Suprapubic skin (tissue), 4 donors: ENCODE measurements around the gene MANBA. TPM values are rescaled to one million over a fixed set of nuclear protein-coding genes. Genes with fewer than 3 reads are reported as not detected.

ENCODE experiments used
- DNase-seq, 2 donors: peaks; one replicate each; pipeline ENCODE4 v3.0.0-alpha.2; 2019; ENCODE audit warnings: low spot score in 2 of 2
- H3K27ac ChIP-seq: fragments of 200-600 bp; sonication (generic); one replicate; pipeline ENCODE4 v1.5.1; 2019
- H3K27me3 ChIP-seq: fragments of 200-600 bp; sonication (generic); one replicate; pipeline ENCODE4 v1.5.1; 2019
- H3K36me3 ChIP-seq: fragments of 200-600 bp; sonication (generic); one replicate; pipeline ENCODE4 v1.5.1; 2019
- H3K4me1 ChIP-seq: fragments of 200-600 bp; sonication (generic); one replicate; pipeline ENCODE4 v1.5.1; 2019
- H3K4me3 ChIP-seq: fragments of 200-600 bp; sonication (generic); one replicate; pipeline ENCODE4 v1.5.1; 2019; ENCODE audit warnings: mild to moderate bottlenecking
- H3K9me3 ChIP-seq: fragments of 200-600 bp; sonication (generic); one replicate; pipeline ENCODE4 v1.5.1; 2019
- CTCF ChIP-seq, 2 donors: fragments of 200-600 bp in 1 of 2; fragments of 450-650 bp in 1 of 2; sonication (generic) in 1 of 2; IDR thresholded peaks; one replicate each; pipeline ENCODE4 v1.5.1; 2016 to 2019; ENCODE audit warnings: antibody characterized with exemption in 2 of 2, mild to moderate bottlenecking in 1 of 2, moderate library complexity in 1 of 2
- EP300 ChIP-seq: sonication (generic); formaldehyde crosslinking; IDR thresholded peaks from one replicate; pipeline ENCODE4 v1.6.1; 2017; ENCODE audit warnings: antibody characterized with exemption
- POLR2A ChIP-seq, 2 donors: fragments of 450-650 bp; IDR thresholded peaks; one replicate each; pipeline ENCODE4 v1.6.1; 2017; ENCODE audit warnings: antibody characterized with exemption in 2 of 2, mild to moderate bottlenecking in 2 of 2, moderate library complexity in 2 of 2
- POLR2AphosphoS5 ChIP-seq, 3 donors: sonication (generic); formaldehyde crosslinking; IDR thresholded peaks; one replicate each; pipeline ENCODE4 v1.6.1; 2017; ENCODE audit warnings: antibody characterized with exemption in 3 of 3
- WGBS: methylation state at CpG from one replicate; pipeline ENCODE4 v1.1.5; 2018; 5-methylcytosine and 5-hydroxymethylcytosine counted together
- total RNA-seq, 4 donors: library from RNA; depleted of rRNA; stranded (reverse); fragments of >200 nt; gene quantifications; one replicate each; pipeline ENCODE4 v1.1.0, GENCODE V29; 2016

Gene MANBA
- total RNA-seq, 4 donors from 2014 or later, result 11.0 to 36.1 (median 21.1) TPM

- no peak overlapping the region for H3K4me3 ChIP-seq
- H3K9me3 ChIP-seq, result no peaks in the 10 kb centered on the region
- H3K27me3 ChIP-seq, result no peaks in the 10 kb centered on the region
- WGBS, result 79% methylated on average over 1 of the region's 1 CpG
- no peak overlapping the region for H3K27ac ChIP-seq
- H3K4me1 ChIP-seq, result no peaks in the 10 kb centered on the region
- no peak for DNase-seq
- no peaks in the 10 kb centered on the region for H3K36me3 ChIP-seq
- TF ChIP-seq POLR2A (IDR thresholded peaks at IDR 0.05) (no peak), EP300 (no peak), CTCF (IDR thresholded peaks at IDR 0.05) (no peak), POLR2AphosphoS5 (IDR thresholded peaks at IDR 0.05) (no peak)
Measured at GRCh38 chr4:102781570-102781969, 20.8 kb upstream of the MANBA start.

- Histone ChIP-seq H3K27me3 (no peaks in the 10 kb centered on the region), H3K4me3 (no peak overlapping the region), H3K9me3 (no peaks in the 10 kb centered on the region), H3K27ac (no peak overlapping the region), H3K36me3 (no peaks in the 10 kb centered on the region), H3K4me1 (no peaks in the 10 kb centered on the region)
- 84% methylated on average over 5 of the region's 5 CpGs for WGBS
- no peak for TF ChIP-seq POLR2AphosphoS5 (IDR thresholded peaks at IDR 0.05)
- TF ChIP-seq POLR2A (IDR thresholded peaks at IDR 0.05), result no peak
- TF ChIP-seq CTCF (IDR thresholded peaks at IDR 0.05), result no peak
- no peak for TF ChIP-seq EP300
- no peak for DNase-seq
Measured at GRCh38 chr4:102780476-102781144, 19.8 kb upstream of the MANBA start.

DNA sequence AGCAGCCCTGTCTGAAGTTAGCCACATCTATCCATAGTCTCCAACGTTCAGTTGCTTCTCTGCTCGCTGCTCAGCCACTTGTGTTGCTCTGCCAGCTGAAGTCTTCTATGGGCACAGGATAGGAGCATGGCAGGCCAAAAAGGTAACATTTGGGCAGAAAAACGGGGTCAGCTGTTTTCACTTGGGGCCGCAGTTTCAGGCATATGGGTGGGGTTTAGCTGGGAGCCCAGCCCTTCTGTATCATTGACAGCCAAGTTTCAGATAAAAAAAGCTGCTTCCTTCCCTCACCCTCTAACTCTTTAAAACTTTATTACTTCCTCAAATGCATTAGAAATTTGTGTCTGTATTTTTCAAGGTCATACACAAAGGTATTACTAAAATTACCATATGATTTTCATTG, 18.4 kb upstream of the MANBA start:
- no peaks in the 10 kb centered on the region for H3K36me3 ChIP-seq
- TF ChIP-seq POLR2AphosphoS5 (IDR thresholded peaks at IDR 0.05) (no peak), POLR2A (IDR thresholded peaks at IDR 0.05) (no peak), EP300 (no peak), CTCF (IDR thresholded peaks at IDR 0.05) (no peak)
- no peak overlapping the region for H3K4me3 ChIP-seq
- H3K9me3 ChIP-seq, result no peaks in the 10 kb centered on the region
- WGBS, result 70% methylated on average over 4 of the region's 4 CpGs
- H3K27me3 ChIP-seq, result no peaks in the 10 kb centered on the region
- H3K27ac ChIP-seq, result no peak overlapping the region
- H3K4me1 ChIP-seq, result no peaks in the 10 kb centered on the region
- DNase-seq, result no peak

- no peak overlapping the region for H3K27ac ChIP-seq
- no peak overlapping the region for H3K4me3 ChIP-seq
- no peaks in the 10 kb centered on the region for H3K4me1 ChIP-seq
- TF ChIP-seq EP300 (no peak), POLR2AphosphoS5 (IDR thresholded peaks at IDR 0.05) (no peak), CTCF (IDR thresholded peaks at IDR 0.05) (no peak), POLR2A (IDR thresholded peaks at IDR 0.05) (no peak)
- no peaks in the 10 kb centered on the region for H3K27me3 ChIP-seq
- DNase-seq, result no peak
- no peaks in the 10 kb centered on the region for H3K9me3 ChIP-seq
- WGBS, result 71% methylated on average over 7 of the region's 7 CpGs
- H3K36me3 ChIP-seq, result no peaks in the 10 kb centered on the region
Measured at GRCh38 chr4:102778720-102779119, 18.0 kb upstream of the MANBA start.

DNA sequence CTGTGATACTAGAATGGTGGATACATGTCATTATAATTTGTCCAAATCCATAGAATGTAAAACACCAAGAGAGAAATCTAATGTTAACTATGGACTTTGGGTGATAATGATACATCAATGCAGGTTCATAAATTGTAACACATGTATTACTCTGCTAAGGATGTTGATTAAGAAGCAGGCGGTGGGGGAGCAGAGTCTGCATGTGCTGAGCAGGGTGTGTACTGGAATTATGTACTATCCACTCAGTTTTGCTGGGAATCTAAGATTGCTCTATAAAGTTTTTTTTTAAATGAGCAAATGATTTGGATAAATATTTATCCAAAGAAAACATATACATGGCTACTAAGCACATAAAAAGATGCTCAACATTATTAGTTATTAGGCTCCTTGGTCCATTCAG, 15.0 kb upstream of the MANBA start:
- Histone ChIP-seq H3K4me3 (no peak overlapping the region), H3K27me3 (no peaks in the 10 kb centered on the region), H3K4me1 (no peaks in the 10 kb centered on the region), H3K9me3 (no peaks in the 10 kb centered on the region), H3K27ac (no peak overlapping the region), H3K36me3 (no peaks in the 10 kb centered on the region)
- DNase-seq, result no peak
- TF ChIP-seq CTCF (IDR thresholded peaks at IDR 0.05), result no peak
- no peak for TF ChIP-seq POLR2A (IDR thresholded peaks at IDR 0.05)
- TF ChIP-seq POLR2AphosphoS5 (IDR thresholded peaks at IDR 0.05), result no peak
- no peak for TF ChIP-seq EP300
- WGBS, result 85% methylated on average over 1 of the region's 1 CpG
